ENCODE measurements around the gene NOG.

Gene NOG

DNA sequence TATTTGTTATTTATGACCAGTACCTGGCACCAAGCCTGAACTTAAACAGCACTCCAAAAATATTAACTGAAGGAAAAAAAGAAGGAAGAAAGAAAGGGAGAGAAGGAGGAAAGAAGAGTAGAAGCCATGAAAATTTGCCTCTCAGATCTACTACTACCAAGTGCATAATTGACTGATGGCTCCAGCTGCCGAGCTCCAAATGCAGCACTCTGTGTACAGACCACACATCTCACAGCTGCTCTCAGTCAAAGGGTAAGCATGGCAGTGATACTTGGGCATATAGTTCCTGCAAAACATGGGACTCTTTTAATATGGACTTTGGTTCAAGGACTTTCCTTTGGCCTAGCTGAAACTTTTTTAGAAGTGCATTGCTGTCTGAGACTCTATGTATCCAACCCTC, 44.0 kb upstream of the NOG start:
- H3K27ac ChIP-seq = no peak overlapping the region
- H3K9ac ChIP-seq = no peak overlapping the region
- no peak overlapping the region for H3K4me3 ChIP-seq (IDR thresholded peaks at IDR 0.05; ENCODE audit: insufficient read depth, low read depth, low read length)
- no peak overlapping the region for H2AFZ ChIP-seq (ENCODE audit: low read depth)
- H3K4me2 ChIP-seq = no peak overlapping the region
- H3K27me3 ChIP-seq (ENCODE audit: insufficient read depth, low read depth) = no peaks in the 10 kb centered on the region
- H4K20me1 ChIP-seq (ENCODE audit: insufficient read depth) = no peaks in the 10 kb centered on the region
- H3K36me3 ChIP-seq (ENCODE audit: insufficient read depth) = no peaks in the 10 kb centered on the region
- TF ChIP-seq, protein P1, sequence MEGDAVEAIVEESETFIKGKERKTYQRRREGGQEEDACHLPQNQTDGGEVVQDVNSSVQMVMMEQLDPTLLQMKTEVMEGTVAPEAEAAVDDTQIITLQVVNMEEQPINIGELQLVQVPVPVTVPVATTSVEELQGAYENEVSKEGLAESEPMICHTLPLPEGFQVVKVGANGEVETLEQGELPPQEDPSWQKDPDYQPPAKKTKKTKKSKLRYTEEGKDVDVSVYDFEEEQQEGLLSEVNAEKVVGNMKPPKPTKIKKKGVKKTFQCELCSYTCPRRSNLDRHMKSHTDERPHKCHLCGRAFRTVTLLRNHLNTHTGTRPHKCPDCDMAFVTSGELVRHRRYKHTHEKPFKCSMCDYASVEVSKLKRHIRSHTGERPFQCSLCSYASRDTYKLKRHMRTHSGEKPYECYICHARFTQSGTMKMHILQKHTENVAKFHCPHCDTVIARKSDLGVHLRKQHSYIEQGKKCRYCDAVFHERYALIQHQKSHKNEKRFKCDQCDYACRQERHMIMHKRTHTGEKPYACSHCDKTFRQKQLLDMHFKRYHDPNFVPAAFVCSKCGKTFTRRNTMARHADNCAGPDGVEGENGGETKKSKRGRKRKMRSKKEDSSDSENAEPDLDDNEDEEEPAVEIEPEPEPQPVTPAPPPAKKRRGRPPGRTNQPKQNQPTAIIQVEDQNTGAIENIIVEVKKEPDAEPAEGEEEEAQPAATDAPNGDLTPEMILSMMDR (conservative IDR thresholded peaks at IDR 0.05; ENCODE audit: low read depth, low read length) = no peak
- no peaks in the 10 kb centered on the region for H3K4me1 ChIP-seq (ENCODE audit: low read depth, poor library complexity, severe bottlenecking)
- no peaks in the 10 kb centered on the region for H3K79me2 ChIP-seq (ENCODE audit: insufficient read depth, low read depth)

DNA sequence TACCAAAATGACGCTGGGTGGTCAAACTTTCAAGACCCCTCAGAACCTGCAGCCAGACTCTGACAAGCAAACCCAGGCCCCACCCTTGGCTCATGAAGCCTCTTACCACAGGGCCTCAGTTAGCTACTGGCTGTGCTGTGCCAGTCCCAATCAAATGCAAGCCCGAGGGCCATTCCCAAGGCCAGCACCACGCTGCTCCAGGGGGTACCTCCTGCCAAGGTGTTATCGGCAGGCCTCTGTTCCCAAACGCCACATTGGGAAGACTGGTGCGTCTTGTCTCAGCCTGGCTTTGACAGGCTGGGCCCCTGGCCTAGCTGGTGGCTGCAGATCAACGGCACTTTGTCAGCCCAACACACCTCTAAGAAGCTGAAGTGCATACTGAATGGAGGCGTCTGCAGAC, 35.8 kb upstream of the NOG start:
- Histone ChIP-seq H3K9ac (no peak overlapping the region), H2AFZ (ENCODE audit: low read depth) (no peak overlapping the region), H3K27me3 (ENCODE audit: insufficient read depth, low read depth) (no peaks in the 10 kb centered on the region), H3K27ac (no peak overlapping the region), H3K4me2 (no peak overlapping the region), H3K36me3 (ENCODE audit: insufficient read depth) (no peaks in the 10 kb centered on the region), H3K4me1 (ENCODE audit: low read depth, poor library complexity, severe bottlenecking) (no peaks in the 10 kb centered on the region), H3K79me2 (ENCODE audit: insufficient read depth, low read depth) (no peaks in the 10 kb centered on the region), H4K20me1 (ENCODE audit: insufficient read depth) (no peaks in the 10 kb centered on the region), H3K4me3 (IDR thresholded peaks at IDR 0.05; ENCODE audit: insufficient read depth, low read depth, low read length) (no peak overlapping the region)
- TF ChIP-seq, protein P1 (conservative IDR thresholded peaks at IDR 0.05; ENCODE audit: low read depth, low read length) = no peak

DNA sequence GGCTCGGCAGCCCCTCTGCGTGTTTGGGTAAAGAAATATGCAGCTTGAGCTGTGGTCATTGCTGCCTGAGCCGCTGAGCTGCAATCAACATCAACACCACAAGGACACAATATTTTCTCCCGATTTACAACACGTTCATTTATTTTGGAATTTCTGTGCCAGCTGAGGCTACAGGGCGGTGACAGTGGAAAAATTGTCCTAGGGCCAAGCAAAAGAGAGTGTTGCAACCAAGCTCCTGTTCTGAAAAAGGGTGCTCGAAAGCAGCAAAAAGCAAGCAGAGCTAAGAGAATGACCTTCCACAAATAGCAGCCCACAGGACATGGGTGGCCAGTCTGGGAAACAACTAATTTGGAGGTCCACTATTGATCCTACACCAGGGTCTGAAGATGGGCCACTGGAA, 35.4 kb upstream of the NOG start:
- Histone ChIP-seq H4K20me1 (ENCODE audit: insufficient read depth) (no peaks in the 10 kb centered on the region), H3K4me1 (ENCODE audit: low read depth, poor library complexity, severe bottlenecking) (no peaks in the 10 kb centered on the region), H3K36me3 (ENCODE audit: insufficient read depth) (no peaks in the 10 kb centered on the region), H3K27me3 (ENCODE audit: insufficient read depth, low read depth) (no peaks in the 10 kb centered on the region), H3K79me2 (ENCODE audit: insufficient read depth, low read depth) (no peaks in the 10 kb centered on the region), H3K4me2 (no peak overlapping the region), H3K27ac (no peak overlapping the region), H3K4me3 (IDR thresholded peaks at IDR 0.05; ENCODE audit: insufficient read depth, low read depth, low read length) (no peak overlapping the region), H2AFZ (ENCODE audit: low read depth) (no peak overlapping the region), H3K9ac (no peak overlapping the region)
- TF ChIP-seq, protein P1 (conservative IDR thresholded peaks at IDR 0.05; ENCODE audit: low read depth, low read length) = no peak

DNA sequence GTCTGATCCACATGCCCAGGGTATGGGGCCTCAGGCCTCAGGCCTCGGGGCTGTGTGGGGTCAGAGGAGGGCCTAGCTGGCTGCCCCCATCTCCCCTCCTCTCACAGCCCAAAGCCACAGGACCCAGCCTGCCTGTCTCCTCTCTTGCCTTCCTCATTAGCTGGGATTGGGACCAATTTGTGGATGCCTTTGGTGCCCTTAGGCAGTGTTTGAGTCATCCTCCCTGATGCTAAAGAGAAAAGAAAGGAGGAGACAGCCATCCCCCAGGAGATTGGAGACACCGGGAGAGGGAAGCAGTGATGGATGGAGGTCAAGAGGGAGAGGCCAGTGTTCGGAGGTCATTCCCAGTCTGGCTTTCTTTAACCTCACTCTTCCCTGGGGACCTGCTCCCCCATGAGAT, 23.3 kb upstream of the NOG start:
- no peaks in the 10 kb centered on the region for H3K4me1 ChIP-seq (ENCODE audit: low read depth, poor library complexity, severe bottlenecking)
- no peak overlapping the region for H3K4me3 ChIP-seq (IDR thresholded peaks at IDR 0.05; ENCODE audit: insufficient read depth, low read depth, low read length)
- TF ChIP-seq, protein P1 (conservative IDR thresholded peaks at IDR 0.05; ENCODE audit: low read depth, low read length) = no peak
- H3K36me3 ChIP-seq (ENCODE audit: insufficient read depth) = no peaks in the 10 kb centered on the region
- no peak overlapping the region for H2AFZ ChIP-seq (ENCODE audit: low read depth)
- no peaks in the 10 kb centered on the region for H3K27me3 ChIP-seq (ENCODE audit: insufficient read depth, low read depth)
- no peak overlapping the region for H3K27ac ChIP-seq
- H3K79me2 ChIP-seq (ENCODE audit: insufficient read depth, low read depth) = no peaks in the 10 kb centered on the region
- H3K9ac ChIP-seq = no peak overlapping the region
- H3K4me2 ChIP-seq = no peak overlapping the region
- no peaks in the 10 kb centered on the region for H4K20me1 ChIP-seq (ENCODE audit: insufficient read depth)

- no peaks in the 10 kb centered on the region for H3K27me3 ChIP-seq (ENCODE audit: insufficient read depth, low read depth)
- H3K4me3 ChIP-seq (IDR thresholded peaks at IDR 0.05; ENCODE audit: insufficient read depth, low read depth, low read length) = no peak overlapping the region
- TF ChIP-seq, protein P1 (conservative IDR thresholded peaks at IDR 0.05; ENCODE audit: low read depth, low read length) = no peak
Observed at GRCh38 chr17:56571456-56571855, 22.0 kb upstream of the NOG start.

More at GRCh38 chr17:56571456-56571855, 22.0 kb upstream of the NOG start:
- Histone ChIP-seq H3K4me2 (no peak overlapping the region), H3K36me3 (ENCODE audit: insufficient read depth) (no peaks in the 10 kb centered on the region), H3K9ac (no peak overlapping the region), H3K79me2 (ENCODE audit: insufficient read depth, low read depth) (no peaks in the 10 kb centered on the region), H3K27ac (no peak overlapping the region), H3K4me1 (ENCODE audit: low read depth, poor library complexity, severe bottlenecking) (no peaks in the 10 kb centered on the region), H2AFZ (ENCODE audit: low read depth) (no peak overlapping the region), H4K20me1 (ENCODE audit: insufficient read depth) (no peaks in the 10 kb centered on the region)

All from KMS-11 (cell line).